K562 (cell line): ENCODE results near the gene SYNRG. TPM values are rescaled to one million over a fixed set of nuclear protein-coding genes. Genes with fewer than 3 reads are reported as not detected.

Source experiments
- ATAC-seq: fragments of 200-7000 bp; cut with Tn5 transposase; 3 replicates; pipeline ENCODE4 v1.9.1; 2020; ENCODE audit warnings: moderate library complexity
- BruUV-seq: library from RNA; stranded (reverse); fragments of 400-500 nt; replicated peaks from 2 replicates; lab custom pipeline; 2021; lab: Mats Ljungman, UMichigan
- CTCF ChIA-PET: fragments of 300-600 bp; formaldehyde crosslinking; extraction: SDS; loops from one replicate; lab custom pipeline; 2021; ENCODE audit warnings: low intra/inter-chr PET ratio; lab: Yijun Ruan, JAX
- POLR2A ChIA-PET: fragments of 300-600, 350-650 bp; sonication (Branson Sonifier 250); formaldehyde crosslinking; extraction: SDS; loops from one replicate; lab custom pipeline; 2021; ENCODE audit warnings: antibody characterized with exemption, inconsistent platforms; lab: Yijun Ruan, JAX
- DNase-seq, 4 experiments: peaks; one replicate each; pipeline versions ENCODE4 v3.0.0 to v3.0.0-alpha.2; 2011 to 2018; ENCODE audit warnings: low spot score in 3 of 4, mixed read lengths in 3 of 4; ENCODE audit errors: extremely low read depth in 1 of 4
- FAIRE-seq: peaks from 2 replicates; lab custom pipeline; 2011; peaks lifted over from hg19 to GRCh38; lab: Jason Lieb, UNC
- H2AFZ ChIP-seq: 2 replicates; pipeline ENCODE4 v1.6.0; 2011; ENCODE audit warnings: low read depth, low read length, control low read depth, inconsistent platforms
- H3K27ac ChIP-seq: fragments of 200-600 bp; 3 replicates; pipeline ENCODE4 v1.8.0; 2011; ENCODE audit warnings: low read depth, mild to moderate bottlenecking, control low read depth, inconsistent platforms, low read length, moderate library complexity, mixed read lengths; ENCODE audit errors: extremely low read depth
- H3K27me3 ChIP-seq, 2 experiments: fragments of 300-600 bp in 1 of 2; 2 replicates in 1 of 2; 3 replicates in 1 of 2; pipeline versions ENCODE4 v1.6.0 to v1.8.0; 2011; ENCODE audit warnings: inconsistent platforms in 2 of 2, low read length in 2 of 2, mild to moderate bottlenecking in 1 of 2, mixed read lengths in 1 of 2, moderate library complexity in 1 of 2; ENCODE audit not compliant: control insufficient read depth in 2 of 2, insufficient read depth in 2 of 2
- H3K36me3 ChIP-seq: fragments of 300-600 bp; 3 replicates; pipeline ENCODE4 v1.8.0; 2011; ENCODE audit warnings: mild to moderate bottlenecking, low read length, inconsistent platforms; ENCODE audit not compliant: control insufficient read depth, insufficient read depth
- H3K4me1 ChIP-seq, 2 experiments: fragments of 200-600 bp in 1 of 2; replicated peaks in 1 of 2; 2 replicates in 1 of 2; 3 replicates in 1 of 2; pipeline versions ENCODE4 v1.5.1 to v1.8.0; 2011; ENCODE audit warnings: inconsistent platforms in 2 of 2, low read length in 2 of 2, mild to moderate bottlenecking in 1 of 2, mixed read lengths in 1 of 2, moderate library complexity in 1 of 2; ENCODE audit not compliant: control insufficient read depth in 2 of 2, insufficient read depth in 2 of 2
- H3K4me2 ChIP-seq: 2 replicates; pipeline ENCODE4 v1.6.1; 2011; ENCODE audit warnings: low read length, control low read depth, inconsistent platforms, mixed read lengths; ENCODE audit not compliant: insufficient read depth
- H3K4me3 ChIP-seq: fragments of 200-600 bp; sonication (generic), shearing (Covaris generic); 2 replicates; pipeline ENCODE4 v1.5.1; 2016; ENCODE audit warnings: control low read depth, inconsistent platforms
- H3K79me2 ChIP-seq: fragments of 200-600 bp; 3 replicates; pipeline ENCODE4 v1.8.0; 2011; ENCODE audit warnings: low read length, inconsistent platforms; ENCODE audit not compliant: control insufficient read depth, insufficient read depth
- H3K9ac ChIP-seq, 2 experiments: 2 replicates each; pipeline versions ENCODE4 v1.6.0 to v1.6.1; 2011; ENCODE audit warnings: low read depth in 2 of 2, low read length in 2 of 2, control low read depth in 1 of 2, inconsistent platforms in 1 of 2, mild to moderate bottlenecking in 1 of 2, mixed read lengths in 1 of 2; ENCODE audit not compliant: insufficient read depth in 1 of 2
- H3K9me1 ChIP-seq: one replicate; pipeline ENCODE4 v1.6.0; 2011; ENCODE audit warnings: inconsistent platforms, mild to moderate bottlenecking, low read length, moderate library complexity; ENCODE audit not compliant: control insufficient read depth, insufficient read depth
- H3K9me3 ChIP-seq: replicated peaks from 2 replicates; pipeline ENCODE4 v1.5.1; 2011; ENCODE audit warnings: low read depth, low read length, inconsistent platforms; ENCODE audit not compliant: control insufficient read depth, insufficient read depth
- H4K20me1 ChIP-seq: replicated peaks from 2 replicates; pipeline ENCODE4 v1.6.1; 2011; ENCODE audit warnings: low read length, inconsistent platforms, mixed read lengths; ENCODE audit not compliant: control insufficient read depth, insufficient read depth
- E4F1 ChIP-seq: fragments of 250-450 bp; sonication (Bioruptor Pico); IDR thresholded peaks from 2 replicates; pipeline ENCODE4 v1.5.0; 2021; ENCODE audit warnings: mild to moderate bottlenecking, borderline replicate concordance
- HNRNPLL ChIP-seq: fragments of 200-400 bp; formaldehyde crosslinking; IDR thresholded peaks from 2 replicates; pipeline ENCODE4 v1.6.1; 2017; ENCODE audit warnings: low read length, low read depth, mild to moderate bottlenecking; ENCODE audit not compliant: poor library complexity, severe bottlenecking
- OTX1 ChIP-seq: fragments of 450-650 bp; formaldehyde crosslinking; IDR thresholded peaks from 2 replicates; pipeline ENCODE4 v1.4.0; 2022; ENCODE audit warnings: mild to moderate bottlenecking
- RBM34 ChIP-seq: fragments of 200-400 bp; formaldehyde crosslinking; IDR thresholded peaks from 2 replicates; pipeline ENCODE4 v1.6.1; 2018; ENCODE audit warnings: low read length, borderline replicate concordance; ENCODE audit not compliant: insufficient read depth
- SP1 ChIP-seq: sonication (generic); formaldehyde crosslinking; IDR thresholded peaks from 2 replicates; pipeline ENCODE4 v1.8.1; 2022; ENCODE audit warnings: mild to moderate bottlenecking, missing genetic modification reagents
- TOE1 ChIP-seq, 2 experiments: fragments of 450-650 bp in 1 of 2; sonication (generic) in 1 of 2; formaldehyde crosslinking in 1 of 2; IDR thresholded peaks; 2 replicates each; pipeline versions ENCODE4 v1.7.1 to v1.8.0; 2016 to 2022; ENCODE audit warnings: borderline replicate concordance in 2 of 2, mild to moderate bottlenecking in 2 of 2, antibody characterized with exemption in 1 of 2, inconsistent platforms in 1 of 2, low read depth in 1 of 2, missing genetic modification reagents in 1 of 2, moderate library complexity in 1 of 2
- U2AF1 ChIP-seq: fragments of 200-400 bp; formaldehyde crosslinking; optimal IDR thresholded peaks from 2 replicates; pipeline ENCODE3; 2017; ENCODE audit warnings: mild to moderate bottlenecking, low read depth, low read length, moderate library complexity
- ZNF239 ChIP-seq: fragments of 250-450 bp; sonication (Bioruptor Pico); IDR thresholded peaks from 2 replicates; pipeline ENCODE4 v1.4.0; 2020; ENCODE audit warnings: mild to moderate bottlenecking
- WGBS: fragments of 100-300 bp; shearing (Covaris generic); methylation state at CpG from one replicate; pipeline ENCODE4 v1.1.6; 2016; ENCODE audit warnings: low coverage, mixed read lengths; ENCODE audit not compliant: insufficient coverage; ENCODE audit errors: missing lambda C conversion rate; 5-methylcytosine and 5-hydroxymethylcytosine counted together
- in situ Hi-C: fragments of 300-500 bp; cut with MboI; formaldehyde crosslinking; loops from 4 replicates; pipeline ENCODE4 v1.15.0; 2018; ENCODE audit warnings: inconsistent platforms, mixed read lengths
- intact Hi-C: fragments of 100-400 bp; cut with micrococcal nuclease; formaldehyde crosslinking; loops from 2 replicates; pipeline ENCODE4 v1.14.2; 2022
- polyA plus RNA-seq, 8 experiments: library from polyadenylated mRNA; depleted of rRNA in 4 of 8; stranded (reverse) in 5 of 8; unstranded in 3 of 8; fragments of >200 nt; fragmentation: Nextera tagmentation in 2 of 8; fragmentation: Illumina TruSeq in 1 of 8; extraction: Ambion mirVana in 2 of 8; extraction: Trizol in 1 of 8; gene quantifications; 2 replicates each; pipeline versions ENCODE4 v1.2.1 to v1.2.3, GENCODE V29; 2011 to 2014; ENCODE audit warnings: inconsistent platforms in 1 of 8, missing spikeins in 1 of 8
- total RNA-seq, 7 experiments: library from RNA; depleted of rRNA in 6 of 7; stranded (reverse); fragments of >200 nt in 6 of 7; fragmentation: Illumina TruSeq in 2 of 7; extraction: Trizol in 2 of 7; gene quantifications; 2 replicates each; pipeline versions ENCODE4 v1.2.1 to v1.2.3, GENCODE V29; 2011 to 2021; ENCODE audit warnings: low replicate concordance in 1 of 7

The SYNRG gene
- total and polyA plus RNA-seq, 9 of the 15 experiments (the other 6 are each of a cell fraction or from before 2014, with no cell fraction given): 2.9 to 28.2 (median 15.1) TPM

GRCh38 chr17:37517881-37518280, 91.3 kb downstream of the SYNRG start:
- Histone ChIP-seq H3K27ac (no peak overlapping the region), H3K9ac (no peak overlapping the region), H3K79me2 (no peaks in the 10 kb centered on the region), H2AFZ (no peak overlapping the region), H3K9me1 (no peaks in the 10 kb centered on the region), H3K36me3 (peaks cover 62% of the 10 kb centered on the region; the same call in 2 of the 3 replicates), H3K4me3 (no peak overlapping the region), H3K4me2 (no peak overlapping the region), H4K20me1 (no peaks in the 10 kb centered on the region), H3K4me1 (peaks cover 0 to 14% of the 10 kb centered on the region in 2 experiments; a peak in 4 of 5 replicates), H3K27me3 (no peaks in the 10 kb centered on the region), H3K9me3 (no peaks in the 10 kb centered on the region)
- DNase-seq: no peak
- ATAC-seq: no peak
- POLR2A ChIA-PET: interaction anchor here (1.0 to 1.2 kb wide), 2 partner anchors 11 to 23 kb away, joined by 3 to 4 read pairs; no protein-coding TSS in a partner anchor
- CTCF ChIA-PET: no interaction called here
- intact Hi-C loops: no loop called here
- no TSS peak for BruUV-seq
- in situ Hi-C loops: no loop called here
- FAIRE-seq: no peak
- WGBS: 97% methylated on average over 4 of the region's 4 CpGs
- TF ChIP-seq HNRNPLL: no peak
- TF ChIP-seq RBM34: no peak
- TF ChIP-seq U2AF1: no peak
- no peak for TF ChIP-seq ZNF239 (CRISPR knock-in tag)
- TF ChIP-seq SP1: no peak
- no peak for TF ChIP-seq OTX1 (CRISPR knock-in tag)
- TF ChIP-seq E4F1 (CRISPR knock-in tag): no peak
- no peak for TF ChIP-seq TOE1 (IDR thresholded peaks at IDR 0.05; ENCODE audit: borderline replicate concordance)
- no peak for TF ChIP-seq TOE1 (CRISPR knock-in tag; IDR thresholded peaks at IDR 0.05; ENCODE audit: borderline replicate concordance, low read depth)
